Measurements from ENCODE around the gene FLACC1. TPM values are rescaled to one million over a fixed set of nuclear protein-coding genes. Genes with fewer than 3 reads are reported as not detected.

The FLACC1 gene
- total and polyA plus RNA-seq, 2 experiments from 2014 or later: 0.10 to 0.27 TPM

DNA sequence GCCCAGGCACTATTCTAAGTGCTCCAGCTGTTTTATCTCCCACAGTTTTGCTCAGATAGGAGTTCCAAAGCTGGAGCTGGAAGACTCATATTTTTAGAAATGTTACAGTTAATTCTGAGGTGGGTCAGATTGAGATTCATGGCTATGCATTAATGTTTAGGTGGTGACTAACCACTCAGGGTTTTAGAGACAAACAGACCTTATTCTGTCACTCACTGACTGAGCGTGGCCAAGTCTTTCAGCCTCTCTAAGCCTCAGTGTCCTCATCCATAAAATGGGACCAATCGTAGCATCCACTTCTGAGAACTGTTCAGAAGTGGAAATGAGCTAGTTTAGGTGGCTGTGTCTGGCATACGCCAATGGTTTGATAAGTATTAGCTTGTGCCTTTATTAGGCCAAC lies 101.1 kb downstream of the FLACC1 start:
- no peaks in the 10 kb centered on the region for H3K9me3 Mint-ChIP-seq
- no peak overlapping the region for H3K27ac ChIP-seq (ENCODE audit: low read depth)
- H2AFZ ChIP-seq: no peak overlapping the region
- no peaks in the 10 kb centered on the region for H3F3A ChIP-seq (replicated peaks; ENCODE audit: low read depth)
- no peaks in the 10 kb centered on the region for H4K20me1 ChIP-seq (replicated peaks; ENCODE audit: insufficient read depth)
- no peak for TF ChIP-seq ZNF114 (CRISPR knock-in tag; IDR thresholded peaks at IDR 0.05)
- TF ChIP-seq STAT1 (IDR thresholded peaks at IDR 0.05; ENCODE audit: unreplicated experiment): no peak
- TF ChIP-seq, protein P1, sequence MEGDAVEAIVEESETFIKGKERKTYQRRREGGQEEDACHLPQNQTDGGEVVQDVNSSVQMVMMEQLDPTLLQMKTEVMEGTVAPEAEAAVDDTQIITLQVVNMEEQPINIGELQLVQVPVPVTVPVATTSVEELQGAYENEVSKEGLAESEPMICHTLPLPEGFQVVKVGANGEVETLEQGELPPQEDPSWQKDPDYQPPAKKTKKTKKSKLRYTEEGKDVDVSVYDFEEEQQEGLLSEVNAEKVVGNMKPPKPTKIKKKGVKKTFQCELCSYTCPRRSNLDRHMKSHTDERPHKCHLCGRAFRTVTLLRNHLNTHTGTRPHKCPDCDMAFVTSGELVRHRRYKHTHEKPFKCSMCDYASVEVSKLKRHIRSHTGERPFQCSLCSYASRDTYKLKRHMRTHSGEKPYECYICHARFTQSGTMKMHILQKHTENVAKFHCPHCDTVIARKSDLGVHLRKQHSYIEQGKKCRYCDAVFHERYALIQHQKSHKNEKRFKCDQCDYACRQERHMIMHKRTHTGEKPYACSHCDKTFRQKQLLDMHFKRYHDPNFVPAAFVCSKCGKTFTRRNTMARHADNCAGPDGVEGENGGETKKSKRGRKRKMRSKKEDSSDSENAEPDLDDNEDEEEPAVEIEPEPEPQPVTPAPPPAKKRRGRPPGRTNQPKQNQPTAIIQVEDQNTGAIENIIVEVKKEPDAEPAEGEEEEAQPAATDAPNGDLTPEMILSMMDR (conservative IDR thresholded peaks at IDR 0.05; ENCODE audit: low read depth in 2 of 2): no peak
- TF ChIP-seq NANOG (IDR thresholded peaks at IDR 0.05; ENCODE audit: borderline replicate concordance): no peak
- no peaks in the 10 kb centered on the region for H3K27me3 ChIP-seq (ENCODE audit: insufficient read depth)
- no peaks in the 10 kb centered on the region for H3K36me3 ChIP-seq (ENCODE audit: insufficient read depth)
- no peak overlapping the region for H3K4me3 ChIP-seq
- H3K4me2 ChIP-seq: no peak overlapping the region
- H3K27ac Mint-ChIP-seq: no peak overlapping the region
- ATAC-seq: no peak
- no peaks in the 10 kb centered on the region for H3K79me2 ChIP-seq (replicated peaks; ENCODE audit: insufficient read depth)
- DNase-seq (ENCODE audit: low spot score): no peak
- 0 out of 2 replicates have a peak, but pooled peaks cover 5% of the 10 kb centered on the region for H3K9me2 ChIP-seq (ENCODE audit: insufficient read depth)
- H3K36me3 Mint-ChIP-seq (ENCODE audit: low read depth): 0 out of 3 replicates have a peak, but pooled peaks cover 2% of the 10 kb centered on the region
- peaks cover 6% of the 10 kb centered on the region for H3K27me3 Mint-ChIP-seq (ENCODE audit: insufficient read depth, low read depth, poor library complexity)
- no peak overlapping the region for H3K4me3 Mint-ChIP-seq
- peaks cover 23% of the 10 kb centered on the region for H3K4me1 ChIP-seq (ENCODE audit: insufficient read depth)
- H3K4me1 Mint-ChIP-seq: peaks cover 30% of the 10 kb centered on the region

DNA sequence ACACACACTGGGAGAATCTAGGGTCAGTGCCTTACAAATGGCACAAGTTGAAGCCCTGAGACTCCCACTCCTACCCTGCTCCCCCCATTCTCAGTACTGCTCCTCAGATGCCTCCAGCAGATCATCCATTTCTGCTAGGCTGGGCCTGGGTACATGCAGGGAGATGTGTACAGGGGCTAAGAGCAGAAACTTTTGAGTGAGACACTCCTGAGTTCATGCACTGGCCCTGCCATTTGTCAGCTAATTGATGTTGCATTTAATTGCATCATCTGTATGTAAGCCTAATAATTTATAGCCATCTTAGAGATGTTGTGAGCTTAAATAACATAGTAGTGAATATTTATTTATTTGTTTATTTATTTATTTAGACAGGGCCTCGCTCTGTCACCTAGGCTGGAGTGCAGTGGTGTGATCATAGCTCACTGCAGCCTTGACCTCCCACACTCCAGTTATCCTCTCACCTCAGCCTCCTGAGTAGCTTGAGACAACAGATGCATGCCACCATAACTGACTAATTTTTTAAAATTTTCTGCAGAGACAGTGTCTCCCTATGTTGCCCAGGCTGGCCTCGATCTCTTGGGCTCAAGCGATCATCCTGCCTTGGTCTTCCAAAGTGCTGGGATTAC lies 101.6 kb downstream of the FLACC1 start:
- no peak overlapping the region for H3K27ac ChIP-seq (ENCODE audit: low read depth)
- no peak for TF ChIP-seq CREB1 (CRISPR knock-in tag; IDR thresholded peaks at IDR 0.05; ENCODE audit: low read depth)
- TF ChIP-seq, protein P1 (conservative IDR thresholded peaks at IDR 0.05; ENCODE audit: low read depth in 2 of 2): no peak
- TF ChIP-seq ZNF114 (CRISPR knock-in tag; IDR thresholded peaks at IDR 0.05): no peak
- TF ChIP-seq STAT1 (IDR thresholded peaks at IDR 0.05; ENCODE audit: unreplicated experiment): no peak
- TF ChIP-seq, protein P2, sequence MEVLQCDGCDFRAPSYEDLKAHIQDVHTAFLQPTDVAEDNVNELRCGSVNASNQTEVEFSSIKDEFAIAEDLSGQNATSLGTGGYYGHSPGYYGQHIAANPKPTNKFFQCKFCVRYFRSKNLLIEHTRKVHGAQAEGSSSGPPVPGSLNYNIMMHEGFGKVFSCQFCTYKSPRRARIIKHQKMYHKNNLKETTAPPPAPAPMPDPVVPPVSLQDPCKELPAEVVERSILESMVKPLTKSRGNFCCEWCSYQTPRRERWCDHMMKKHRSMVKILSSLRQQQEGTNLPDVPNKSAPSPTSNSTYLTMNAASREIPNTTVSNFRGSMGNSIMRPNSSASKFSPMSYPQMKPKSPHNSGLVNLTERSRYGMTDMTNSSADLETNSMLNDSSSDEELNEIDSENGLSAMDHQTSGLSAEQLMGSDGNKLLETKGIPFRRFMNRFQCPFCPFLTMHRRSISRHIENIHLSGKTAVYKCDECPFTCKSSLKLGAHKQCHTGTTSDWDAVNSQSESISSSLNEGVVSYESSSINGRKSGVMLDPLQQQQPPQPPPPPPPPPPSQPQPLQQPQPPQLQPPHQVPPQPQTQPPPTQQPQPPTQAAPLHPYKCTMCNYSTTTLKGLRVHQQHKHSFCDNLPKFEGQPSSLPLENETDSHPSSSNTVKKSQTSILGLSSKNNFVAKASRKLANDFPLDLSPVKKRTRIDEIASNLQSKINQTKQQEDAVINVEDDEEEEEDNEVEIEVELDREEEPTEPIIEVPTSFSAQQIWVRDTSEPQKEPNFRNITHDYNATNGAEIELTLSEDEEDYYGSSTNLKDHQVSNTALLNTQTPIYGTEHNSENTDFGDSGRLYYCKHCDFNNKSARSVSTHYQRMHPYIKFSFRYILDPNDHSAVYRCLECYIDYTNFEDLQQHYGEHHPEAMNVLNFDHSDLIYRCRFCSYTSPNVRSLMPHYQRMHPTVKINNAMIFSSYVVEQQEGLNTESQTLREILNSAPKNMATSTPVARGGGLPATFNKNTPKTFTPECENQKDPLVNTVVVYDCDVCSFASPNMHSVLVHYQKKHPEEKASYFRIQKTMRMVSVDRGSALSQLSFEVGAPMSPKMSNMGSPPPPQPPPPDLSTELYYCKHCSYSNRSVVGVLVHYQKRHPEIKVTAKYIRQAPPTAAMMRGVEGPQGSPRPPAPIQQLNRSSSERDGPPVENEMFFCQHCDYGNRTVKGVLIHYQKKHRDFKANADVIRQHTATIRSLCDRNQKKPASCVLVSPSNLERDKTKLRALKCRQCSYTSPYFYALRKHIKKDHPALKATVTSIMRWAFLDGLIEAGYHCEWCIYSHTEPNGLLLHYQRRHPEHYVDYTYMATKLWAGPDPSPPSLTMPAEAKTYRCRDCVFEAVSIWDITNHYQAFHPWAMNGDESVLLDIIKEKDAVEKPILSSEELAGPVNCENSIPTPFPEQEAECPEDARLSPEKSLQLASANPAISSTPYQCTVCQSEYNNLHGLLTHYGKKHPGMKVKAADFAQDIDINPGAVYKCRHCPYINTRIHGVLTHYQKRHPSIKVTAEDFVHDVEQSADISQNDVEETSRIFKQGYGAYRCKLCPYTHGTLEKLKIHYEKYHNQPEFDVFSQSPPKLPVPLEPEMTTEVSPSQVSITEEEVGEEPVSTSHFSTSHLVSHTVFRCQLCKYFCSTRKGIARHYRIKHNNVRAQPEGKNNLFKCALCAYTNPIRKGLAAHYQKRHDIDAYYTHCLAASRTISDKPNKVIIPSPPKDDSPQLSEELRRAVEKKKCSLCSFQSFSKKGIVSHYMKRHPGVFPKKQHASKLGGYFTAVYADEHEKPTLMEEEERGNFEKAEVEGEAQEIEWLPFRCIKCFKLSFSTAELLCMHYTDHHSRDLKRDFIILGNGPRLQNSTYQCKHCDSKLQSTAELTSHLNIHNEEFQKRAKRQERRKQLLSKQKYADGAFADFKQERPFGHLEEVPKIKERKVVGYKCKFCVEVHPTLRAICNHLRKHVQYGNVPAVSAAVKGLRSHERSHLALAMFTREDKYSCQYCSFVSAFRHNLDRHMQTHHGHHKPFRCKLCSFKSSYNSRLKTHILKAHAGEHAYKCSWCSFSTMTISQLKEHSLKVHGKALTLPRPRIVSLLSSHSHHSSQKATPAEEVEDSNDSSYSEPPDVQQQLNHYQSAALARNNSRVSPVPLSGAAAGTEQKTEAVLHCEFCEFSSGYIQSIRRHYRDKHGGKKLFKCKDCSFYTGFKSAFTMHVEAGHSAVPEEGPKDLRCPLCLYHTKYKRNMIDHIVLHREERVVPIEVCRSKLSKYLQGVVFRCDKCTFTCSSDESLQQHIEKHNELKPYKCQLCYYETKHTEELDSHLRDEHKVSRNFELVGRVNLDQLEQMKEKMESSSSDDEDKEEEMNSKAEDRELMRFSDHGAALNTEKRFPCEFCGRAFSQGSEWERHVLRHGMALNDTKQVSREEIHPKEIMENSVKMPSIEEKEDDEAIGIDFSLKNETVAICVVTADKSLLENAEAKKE (CRISPR knock-in tag; IDR thresholded peaks at IDR 0.05): no peak
- TF ChIP-seq NANOG (IDR thresholded peaks at IDR 0.05; ENCODE audit: borderline replicate concordance): no peak
- TF ChIP-seq POLR2AphosphoS5 (IDR thresholded peaks at IDR 0.05; ENCODE audit: low read depth): no peak
- H3K4me3 ChIP-seq: no peak overlapping the region
- Mint-ChIP-seq H3K27ac (no peak overlapping the region), H3K36me3 (ENCODE audit: low read depth) (0 out of 3 replicates have a peak, but pooled peaks cover 2% of the 10 kb centered on the region), H3K4me1 (peaks cover 30% of the 10 kb centered on the region), H3K27me3 (ENCODE audit: insufficient read depth, low read depth, poor library complexity) (peaks cover 6% of the 10 kb centered on the region), H3K4me3 (no peak overlapping the region), H3K9me3 (no peaks in the 10 kb centered on the region)
- no peaks in the 10 kb centered on the region for H3K27me3 ChIP-seq (ENCODE audit: insufficient read depth)
- H3K79me2 ChIP-seq (replicated peaks; ENCODE audit: insufficient read depth): no peaks in the 10 kb centered on the region
- H4K20me1 ChIP-seq (replicated peaks; ENCODE audit: insufficient read depth): no peaks in the 10 kb centered on the region
- DNase-seq (ENCODE audit: low spot score) (no peak), ATAC-seq (no peak)
- H3K36me3 ChIP-seq (ENCODE audit: insufficient read depth): no peaks in the 10 kb centered on the region
- H3K4me2 ChIP-seq: no peak overlapping the region
- peaks cover 23% of the 10 kb centered on the region for H3K4me1 ChIP-seq (ENCODE audit: insufficient read depth)
- H2AFZ ChIP-seq: no peak overlapping the region
- 0 out of 2 replicates have a peak, but pooled peaks cover 5% of the 10 kb centered on the region for H3K9me2 ChIP-seq (ENCODE audit: insufficient read depth)
- no peaks in the 10 kb centered on the region for H3F3A ChIP-seq (replicated peaks; ENCODE audit: low read depth)
